Stimulated activated CD4-positive, alpha-beta T cell treated with anti-CD3 and anti-CD28 coated beads, TNF-alpha, amount 100 ng/mL, for 48 hours (primary cell): ENCODE measurements around the gene ITCH.
"Not testable (repeated sequence)": the region's sequence is repeated elsewhere in the genome, so short reads cannot be mapped to it uniquely, and the experiment has no call there.

Experiments used
- DNase-seq, 3 donors: peaks; one replicate each; pipeline ENCODE4 v3.0.0-alpha.2; 2020; ENCODE audit warnings: low read depth in 3 of 3

Gene ITCH

DNA sequence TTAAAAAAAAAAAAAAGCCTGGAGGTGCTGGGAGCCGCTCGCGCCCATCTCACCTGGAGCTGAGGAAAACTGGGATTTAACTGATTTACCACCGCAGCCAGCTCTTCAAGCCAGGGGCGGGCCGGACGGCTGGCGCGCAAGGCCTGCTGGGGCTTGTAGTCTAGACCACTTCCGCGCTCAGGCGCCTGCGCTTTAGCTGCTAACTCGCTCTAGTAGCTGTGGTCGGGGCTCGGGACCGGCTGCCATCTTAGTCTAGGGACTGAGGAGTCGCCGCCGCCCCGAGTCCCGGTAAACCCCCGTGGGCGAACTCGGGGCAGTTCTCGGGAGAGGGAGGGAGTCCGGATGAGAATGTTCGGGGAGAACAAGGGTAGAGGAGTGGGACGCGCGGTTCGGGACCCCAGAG, at the start of gene ITCH:
Gene ITCH (plus strand): TSS at position 212 of the 403 bp plus-strand sequence. CDS start 30,539 bp downstream, outside the sequence.
- DNase-seq: peak; percentile 79 to 87 (median 86)

DNA sequence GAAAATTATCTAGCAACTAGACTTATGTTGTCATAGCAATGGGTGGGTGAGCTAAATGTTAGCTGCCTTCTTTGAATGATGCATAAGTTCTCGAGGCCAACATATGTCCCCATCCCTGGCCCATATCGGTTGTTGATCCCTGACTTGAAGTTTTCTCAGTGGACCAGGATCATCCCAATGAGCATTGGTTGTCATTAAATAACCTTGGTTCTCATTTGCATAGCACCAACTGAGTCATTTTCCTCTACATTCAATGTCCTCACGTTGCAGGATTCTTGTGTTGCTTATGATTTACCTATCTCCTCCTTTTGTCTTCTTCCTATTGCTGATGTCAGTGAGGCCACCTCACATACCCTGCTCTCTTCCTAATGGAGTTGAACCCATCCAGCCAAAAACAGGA, 47.8 kb upstream of the ITCH start:
- no peak for DNase-seq

DNA sequence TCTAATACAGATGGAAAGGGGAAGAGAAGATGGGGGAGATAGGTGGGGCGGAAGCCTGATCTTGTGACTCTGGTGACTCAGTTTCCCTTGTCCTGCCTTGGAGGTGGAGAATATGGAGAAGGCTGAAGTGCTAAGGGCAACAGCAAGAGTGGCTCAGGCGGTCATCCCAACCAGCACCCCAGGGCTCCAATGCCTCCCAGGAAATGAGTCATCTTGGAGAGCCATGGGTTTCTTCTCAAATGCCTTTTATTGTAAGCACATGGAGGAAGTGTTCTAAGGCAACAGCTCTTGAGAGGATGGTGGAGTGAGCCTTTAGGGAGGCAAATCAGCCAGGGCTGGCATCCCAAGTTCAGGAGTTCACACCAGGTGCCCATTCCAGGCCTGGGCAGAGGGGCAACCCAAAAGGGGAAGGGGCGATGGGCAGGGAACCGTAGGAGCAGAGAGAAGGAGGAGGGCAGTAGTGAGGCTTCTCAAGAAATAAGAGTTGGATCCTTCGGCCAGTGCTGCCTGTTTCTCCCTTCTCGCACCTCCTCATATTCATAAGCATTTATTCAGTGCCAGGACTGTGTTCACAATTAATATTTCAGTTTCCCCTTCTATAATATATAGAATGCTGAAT, 46.8 kb upstream of the ITCH start:
- no peak for DNase-seq

DNA sequence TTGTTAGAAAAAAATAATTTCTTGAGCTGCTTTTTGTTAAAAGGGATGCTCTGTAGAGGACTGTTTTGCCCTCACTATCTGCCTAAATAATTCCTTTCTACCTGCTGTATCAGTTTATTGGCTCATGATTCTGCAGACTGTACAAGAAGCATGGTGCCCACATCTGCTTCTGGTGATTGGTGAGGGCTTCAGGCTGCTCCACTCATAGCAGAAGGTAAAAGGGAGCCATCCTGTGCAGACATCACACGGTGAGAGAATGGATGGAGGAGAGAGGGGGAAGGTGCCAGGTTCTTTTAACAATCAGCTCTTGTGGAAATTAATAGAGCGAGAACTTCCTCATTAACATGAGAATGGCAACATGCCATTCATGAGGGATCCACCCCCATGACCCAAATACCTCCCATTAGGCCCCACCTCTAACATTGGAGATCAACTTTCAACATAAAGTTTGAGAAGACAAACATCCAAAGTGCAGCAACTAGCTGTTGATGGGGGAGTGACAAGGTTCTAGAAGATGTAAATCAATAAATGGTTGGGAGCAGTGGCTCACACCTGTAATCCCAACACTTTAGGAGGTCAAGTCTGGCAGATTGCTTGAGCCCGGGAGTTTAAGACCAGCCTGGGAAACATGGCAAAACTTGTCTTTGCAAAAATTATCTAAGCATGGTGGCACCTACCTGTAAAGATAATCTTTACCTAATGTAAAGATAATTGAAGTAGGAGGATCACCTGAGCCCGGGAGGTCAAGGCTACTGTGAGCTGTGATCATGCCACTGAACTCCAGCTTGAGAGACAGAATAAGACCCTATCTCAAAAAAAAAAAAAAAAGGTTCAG, 44.2 kb upstream of the ITCH start:
- no peak for DNase-seq

DNA sequence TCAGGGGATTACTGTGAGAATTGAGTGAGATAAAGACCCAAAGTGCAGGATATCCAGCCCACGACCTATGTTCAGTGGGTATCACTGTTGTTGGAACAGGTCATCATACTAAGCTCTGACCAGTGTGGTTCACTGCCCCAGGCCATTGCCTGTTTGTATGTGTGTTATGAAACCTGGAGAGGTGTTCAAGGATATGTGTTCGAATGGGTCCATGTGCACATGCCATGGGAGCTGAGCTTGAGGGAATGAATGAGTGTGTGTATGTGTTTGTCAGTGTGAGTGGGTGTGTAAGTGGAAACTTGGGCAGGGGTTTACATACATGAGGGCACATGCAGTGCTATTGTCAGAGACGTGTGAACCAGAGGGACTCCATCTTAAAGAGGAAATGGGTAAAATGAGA, 42.2 kb upstream of the ITCH start:
- DNase-seq: no peak

DNA sequence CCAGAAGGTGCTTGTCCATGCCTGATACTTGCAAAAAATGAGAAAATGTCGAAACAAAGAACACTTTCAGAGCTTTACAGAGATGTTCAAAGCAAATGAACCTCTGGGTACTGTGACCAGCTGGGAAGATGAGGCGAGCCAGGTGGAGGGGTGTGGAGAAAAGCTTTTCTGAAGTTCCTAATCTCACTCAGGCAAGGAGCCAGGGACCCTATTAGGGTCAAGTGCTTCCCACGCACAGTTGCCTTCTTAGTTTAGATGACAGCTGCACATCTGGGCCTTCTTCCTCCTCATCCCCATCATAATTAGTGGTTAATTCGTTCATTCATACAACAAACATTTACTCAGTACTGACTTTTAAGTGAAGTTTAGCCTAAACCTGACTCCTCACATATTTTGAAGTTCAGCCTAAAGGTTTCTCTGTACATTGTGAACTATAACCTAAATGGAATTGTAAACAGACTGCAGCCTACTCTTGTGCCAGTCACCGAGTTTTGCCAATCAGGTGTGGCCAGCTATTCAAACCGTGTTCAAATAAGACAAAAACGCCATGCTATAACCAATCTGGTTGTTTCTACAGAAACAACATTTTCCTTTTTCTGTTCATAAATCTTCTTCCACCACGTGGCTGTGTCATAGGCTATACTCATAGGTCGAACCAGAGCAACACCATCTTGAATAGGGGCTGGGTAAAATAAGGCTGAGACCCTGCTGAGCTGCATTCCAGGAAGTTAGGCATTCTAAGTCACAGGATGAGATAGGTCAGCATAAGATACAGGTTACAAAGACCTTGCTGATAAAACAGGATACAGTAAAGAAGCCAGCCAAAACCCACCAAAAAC, 40.6 kb upstream of the ITCH start:
- no peak for DNase-seq

DNA sequence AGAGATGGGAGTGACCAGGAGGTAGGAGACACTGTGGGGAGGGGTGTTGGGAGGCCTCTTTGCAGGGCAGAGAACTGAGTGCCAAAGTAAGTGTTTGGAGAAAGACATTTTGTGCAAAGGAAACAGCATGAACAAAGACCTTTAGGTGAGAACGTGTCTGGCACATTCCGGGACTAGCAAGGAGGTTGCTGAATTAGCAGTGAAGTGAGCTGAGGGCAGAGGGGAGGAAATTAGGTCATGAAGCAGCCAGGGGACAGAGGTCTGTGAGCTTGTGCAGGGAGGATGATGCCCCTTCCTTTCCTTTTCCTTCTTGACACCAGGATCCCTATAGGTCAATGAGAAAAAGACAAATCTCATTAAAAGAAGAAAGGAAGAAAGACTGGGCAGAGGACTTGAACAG, 38.5 kb upstream of the ITCH start:
- no peak for DNase-seq

DNA sequence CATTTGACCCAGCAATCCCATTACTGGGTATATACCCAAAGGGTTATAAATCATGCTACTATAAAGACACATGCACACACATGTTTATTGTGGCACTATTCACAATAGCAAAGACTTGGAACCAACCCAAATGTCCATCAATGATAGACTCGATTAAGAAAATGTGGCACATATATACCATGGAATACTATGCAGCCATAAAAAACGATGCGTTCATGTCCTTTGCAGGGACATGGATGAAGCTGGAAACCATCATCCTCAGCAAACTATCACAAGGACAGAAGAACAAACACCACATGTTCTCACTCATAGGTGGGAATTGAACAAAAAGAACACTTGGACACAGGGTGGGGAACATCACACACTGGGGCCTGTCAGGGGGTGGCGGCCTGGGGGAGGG, 34.9 kb upstream of the ITCH start:
- not testable (repeated sequence) for DNase-seq

DNA sequence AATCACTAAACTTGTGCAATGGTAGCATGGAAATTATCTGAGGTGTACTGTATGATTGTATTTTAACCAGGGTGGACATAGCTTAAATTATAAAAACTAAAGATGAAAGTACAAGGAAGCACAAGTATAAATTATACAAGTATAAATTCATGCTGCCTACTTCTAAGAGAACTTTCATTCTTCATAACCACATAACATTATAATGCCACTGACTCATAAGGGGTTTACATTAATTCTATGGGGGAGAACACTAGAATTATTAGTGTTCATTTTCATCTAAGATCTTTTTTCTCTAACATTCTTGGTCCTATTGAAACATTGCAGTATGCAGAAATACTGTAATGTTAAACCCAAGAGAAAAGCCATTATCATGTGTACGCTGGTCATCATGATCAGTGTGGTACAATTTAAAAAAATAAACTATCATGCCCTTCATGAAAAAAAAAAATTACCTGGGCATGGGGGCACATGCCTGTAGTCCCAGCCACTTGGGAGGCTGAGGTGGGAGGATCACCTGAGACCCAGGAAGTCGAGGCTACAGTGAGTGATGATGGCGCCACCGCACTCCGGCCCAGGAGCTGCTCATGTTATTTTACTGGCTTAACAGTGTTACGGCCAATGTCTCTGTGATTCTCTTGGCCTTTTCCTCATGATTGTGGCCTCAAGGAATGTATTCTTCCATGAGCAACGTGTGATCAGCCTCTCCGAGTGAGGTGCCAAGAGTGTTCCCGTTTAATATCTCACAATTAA, 34.0 kb upstream of the ITCH start:
- no peak for DNase-seq

DNA sequence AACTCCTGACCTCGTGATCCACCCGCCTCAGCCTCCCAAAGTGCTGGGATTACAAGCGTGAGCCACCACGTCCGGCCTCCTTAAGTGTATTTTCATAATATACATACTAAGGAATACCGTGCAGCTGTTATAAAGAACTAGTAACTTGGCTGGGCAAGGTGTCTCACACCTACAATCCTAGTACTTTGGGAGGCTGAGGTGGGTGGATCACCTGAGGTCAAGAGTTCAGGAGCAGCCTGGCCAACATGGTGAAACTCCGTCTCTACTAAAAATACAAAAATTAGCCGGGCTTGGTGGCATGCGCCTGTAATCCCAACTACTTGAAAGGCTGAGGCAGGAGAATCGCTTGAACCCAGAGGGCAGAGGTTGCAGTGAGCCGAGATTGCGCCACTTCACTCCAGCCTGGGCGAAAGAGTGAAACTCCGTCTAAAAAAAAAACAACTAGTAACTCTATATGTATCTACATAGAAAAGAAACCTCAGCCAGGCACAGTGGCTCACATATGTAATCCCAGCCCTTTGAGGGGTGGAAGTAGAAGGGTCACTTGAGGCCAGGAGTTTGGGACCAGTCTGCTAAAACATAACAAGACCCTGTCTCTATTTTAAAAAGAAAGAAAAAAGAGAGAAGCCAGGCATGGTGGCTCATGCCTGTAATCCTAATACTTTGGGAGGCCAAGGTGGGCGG, 32.1 kb upstream of the ITCH start:
- not testable (repeated sequence) for DNase-seq

DNA sequence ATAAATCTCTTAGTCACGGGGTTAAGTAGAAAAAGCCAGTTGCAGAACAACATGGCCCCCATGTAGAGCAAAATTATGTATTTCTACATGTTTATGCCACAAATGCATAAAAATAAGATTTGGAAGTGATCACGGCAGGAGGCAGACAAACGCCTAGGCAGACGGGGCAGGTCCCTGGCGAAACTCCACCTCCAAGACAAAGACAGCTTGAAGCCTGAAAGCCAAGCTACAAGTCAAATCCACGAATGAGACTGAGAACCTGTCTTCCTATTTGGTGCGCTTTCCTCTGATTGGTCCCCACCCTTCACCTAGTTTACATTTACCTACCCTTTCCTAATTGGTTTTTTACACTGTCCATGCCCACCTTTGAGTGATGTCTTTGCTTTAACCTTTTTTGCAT, 31.2 kb upstream of the ITCH start:
- DNase-seq: no peak

DNA sequence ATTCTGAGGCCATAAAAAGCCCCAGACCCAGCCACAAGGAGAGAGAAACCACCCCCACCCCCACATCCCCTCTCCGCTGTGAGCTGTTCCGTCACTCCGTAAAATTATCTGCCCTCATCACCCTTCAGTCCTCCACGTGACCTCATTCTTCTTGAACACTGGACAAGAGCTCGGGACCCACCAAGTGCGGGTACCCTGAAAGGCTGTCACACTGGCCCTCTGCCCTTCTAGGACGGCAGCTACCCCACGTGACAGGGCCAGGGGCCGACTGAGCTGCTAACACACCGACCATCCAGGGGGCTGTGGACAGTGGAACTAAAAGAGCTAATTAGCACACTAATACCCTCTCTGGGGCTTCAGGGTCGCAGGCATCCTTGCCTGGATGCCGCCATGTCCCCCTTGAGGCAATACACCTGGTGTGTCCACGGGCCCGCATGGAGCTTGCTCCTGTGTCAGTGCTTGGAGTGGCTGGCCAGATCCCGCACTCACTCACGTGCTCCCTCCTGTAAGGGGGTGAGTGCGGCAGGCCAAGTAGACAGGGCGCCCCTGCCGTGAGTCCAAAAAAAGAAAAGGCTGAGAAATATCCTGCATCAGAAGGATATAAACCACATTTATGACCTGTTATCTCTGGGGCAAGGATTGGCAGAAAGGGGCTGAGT, 30.7 kb upstream of the ITCH start:
- DNase-seq: no peak

DNA sequence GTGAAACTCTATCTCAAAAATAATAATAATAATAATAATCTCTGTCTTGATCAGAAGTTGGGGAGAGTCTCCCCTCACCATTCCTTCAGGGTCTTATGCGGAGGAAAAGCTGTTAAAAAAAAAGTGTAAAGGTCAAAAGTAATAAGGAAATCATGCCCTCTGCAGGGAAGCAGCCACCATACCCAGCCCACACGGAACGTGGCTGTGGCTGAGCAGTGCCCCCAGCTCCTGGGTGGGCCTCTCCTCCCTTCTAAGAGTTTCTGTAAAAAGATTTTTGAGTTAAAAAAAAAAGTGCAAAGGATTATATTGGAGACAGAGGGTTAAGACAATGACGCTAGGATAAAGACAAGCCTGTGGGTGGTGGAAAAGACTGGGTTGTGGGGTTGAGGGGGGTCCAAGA, 29.3 kb upstream of the ITCH start:
- no peak for DNase-seq

DNA sequence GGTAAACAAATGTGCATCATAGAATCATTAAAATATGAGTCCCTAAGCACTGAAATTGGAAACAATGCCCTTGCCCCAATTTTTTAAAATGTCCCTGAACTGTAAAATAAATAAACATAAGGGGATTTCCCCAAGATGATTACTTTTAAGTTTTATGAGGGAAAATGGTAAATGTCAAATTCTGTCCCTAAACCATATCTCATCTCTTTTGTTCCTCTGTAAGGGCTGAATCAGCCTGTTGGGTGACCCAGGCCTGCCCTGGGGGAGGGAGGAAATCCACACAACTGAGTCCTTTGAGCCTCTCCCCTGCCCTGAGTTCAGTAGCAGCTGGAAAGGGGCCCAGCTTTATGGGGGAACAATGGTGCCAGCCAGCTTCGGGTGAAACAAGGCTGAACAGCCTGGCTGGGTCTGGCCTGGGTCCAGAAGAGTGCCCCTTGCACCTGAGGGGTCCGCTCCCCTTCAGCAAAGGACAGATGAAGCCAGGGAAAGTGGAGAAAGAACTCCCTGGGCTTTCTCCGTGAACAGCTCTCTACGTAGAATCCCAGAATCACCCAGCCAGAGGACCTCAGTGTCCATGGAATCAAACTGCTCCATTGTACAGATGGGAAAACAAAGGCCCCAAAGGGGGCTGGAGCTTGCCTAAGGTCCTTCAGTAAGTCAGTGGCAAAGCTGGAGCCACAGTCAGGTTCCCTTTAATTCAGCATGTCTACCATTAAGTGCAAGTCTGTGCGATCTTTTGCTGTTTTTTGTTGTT, 28.2 kb upstream of the ITCH start:
- no peak for DNase-seq

DNA sequence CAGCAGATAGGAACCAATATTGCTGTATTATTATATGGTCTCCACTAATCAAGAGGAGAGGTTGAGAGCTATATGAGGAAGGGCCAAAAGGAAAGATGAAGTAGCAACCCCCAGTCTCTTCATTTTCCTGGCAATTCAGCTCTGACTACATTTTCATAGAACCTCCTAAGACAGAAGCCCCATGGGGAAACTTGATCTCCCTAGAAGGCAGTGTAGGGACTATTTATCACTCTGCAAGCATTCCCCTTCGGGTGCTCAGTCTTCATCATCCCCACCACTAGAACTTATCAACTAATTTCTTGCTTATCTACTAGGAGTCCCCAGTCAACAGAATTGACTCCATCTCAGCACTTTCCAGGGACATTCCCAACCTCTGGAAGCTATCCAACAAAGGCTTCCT, 25.5 kb upstream of the ITCH start:
- DNase-seq: no peak

DNA sequence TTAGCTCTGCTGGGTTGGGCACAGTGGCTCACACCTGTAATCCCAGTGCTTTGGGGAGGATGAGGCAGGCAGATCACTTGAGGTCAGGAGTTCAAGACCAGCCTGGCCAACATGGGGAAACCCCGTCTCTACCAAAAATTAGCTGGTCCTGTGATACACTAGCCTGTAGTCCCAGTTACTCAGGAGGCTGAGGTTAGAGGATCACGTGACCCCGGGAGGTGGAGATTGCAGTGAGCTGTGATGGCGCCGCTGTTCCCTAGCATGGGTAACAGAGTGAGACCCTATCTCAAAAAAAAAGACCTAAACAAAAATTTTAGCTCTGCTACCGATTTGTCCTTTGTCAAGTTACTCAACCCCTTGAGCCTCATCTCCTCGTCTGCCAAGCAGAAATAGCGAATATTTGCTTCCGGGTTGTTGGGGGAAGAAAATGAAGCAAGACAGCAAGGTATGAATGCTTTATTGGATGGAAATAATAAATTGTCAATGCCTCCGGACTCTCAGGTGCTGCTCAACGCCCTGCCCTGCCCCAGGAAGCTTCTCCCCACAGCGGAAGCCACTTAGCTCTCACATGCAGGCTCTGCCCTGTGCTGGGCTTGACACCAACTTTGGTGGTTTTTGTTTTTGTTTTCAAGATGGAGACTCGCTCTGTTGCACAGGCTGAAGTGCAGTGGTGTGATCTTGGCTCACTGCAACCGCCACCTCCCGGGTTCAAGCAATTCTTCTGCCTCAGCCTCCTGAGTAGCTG, 24.9 kb upstream of the ITCH start:
- no peak for DNase-seq

DNA sequence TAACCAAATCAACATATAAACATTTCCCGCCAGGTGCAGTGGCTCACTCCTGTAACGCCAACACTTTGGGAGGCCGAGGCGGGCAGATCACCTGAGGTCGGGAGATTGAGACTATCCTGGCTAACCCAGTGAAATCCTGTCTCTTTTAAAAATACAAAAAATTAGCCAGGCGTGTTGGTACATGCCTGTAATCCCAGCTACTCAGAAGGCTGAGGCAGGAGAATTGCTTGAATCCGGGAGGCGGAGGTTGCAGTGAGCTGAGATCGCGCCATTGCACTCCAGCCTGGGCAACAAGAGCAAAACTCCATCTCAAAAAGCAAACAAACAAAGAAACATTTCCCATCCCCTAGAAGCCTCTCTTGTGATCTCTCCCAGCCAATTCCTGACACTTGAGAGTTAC, 22.3 kb upstream of the ITCH start:
- DNase-seq: not testable (repeated sequence)

DNA sequence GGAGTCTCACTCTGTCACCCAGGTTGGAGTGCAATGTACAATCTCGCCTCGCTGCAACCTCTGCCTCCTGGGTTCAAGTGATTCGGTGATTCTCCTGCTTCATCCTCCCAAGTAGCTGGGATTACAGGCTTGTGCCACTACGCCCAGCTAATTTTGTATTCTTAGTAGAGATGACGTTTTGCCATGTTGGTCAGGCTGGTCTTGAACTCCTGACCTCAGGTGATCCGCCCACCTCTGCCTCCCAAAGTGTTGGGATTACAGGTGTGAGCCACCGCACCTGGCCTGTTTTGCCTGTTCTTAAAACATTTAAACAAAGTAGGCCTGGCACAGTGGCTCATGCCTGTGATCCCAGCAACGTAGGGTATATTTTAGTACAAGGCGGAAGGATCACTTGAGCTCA, 21.9 kb upstream of the ITCH start:
- not testable (repeated sequence) for DNase-seq
